ENCODE data around the gene SOX6. TPM values are rescaled to one million over a fixed set of nuclear protein-coding genes. Genes with fewer than 3 reads are reported as not detected.

SOX6 gene
- total RNA-seq, 1 donor from 2014 or later, result 34.6 TPM

DNA sequence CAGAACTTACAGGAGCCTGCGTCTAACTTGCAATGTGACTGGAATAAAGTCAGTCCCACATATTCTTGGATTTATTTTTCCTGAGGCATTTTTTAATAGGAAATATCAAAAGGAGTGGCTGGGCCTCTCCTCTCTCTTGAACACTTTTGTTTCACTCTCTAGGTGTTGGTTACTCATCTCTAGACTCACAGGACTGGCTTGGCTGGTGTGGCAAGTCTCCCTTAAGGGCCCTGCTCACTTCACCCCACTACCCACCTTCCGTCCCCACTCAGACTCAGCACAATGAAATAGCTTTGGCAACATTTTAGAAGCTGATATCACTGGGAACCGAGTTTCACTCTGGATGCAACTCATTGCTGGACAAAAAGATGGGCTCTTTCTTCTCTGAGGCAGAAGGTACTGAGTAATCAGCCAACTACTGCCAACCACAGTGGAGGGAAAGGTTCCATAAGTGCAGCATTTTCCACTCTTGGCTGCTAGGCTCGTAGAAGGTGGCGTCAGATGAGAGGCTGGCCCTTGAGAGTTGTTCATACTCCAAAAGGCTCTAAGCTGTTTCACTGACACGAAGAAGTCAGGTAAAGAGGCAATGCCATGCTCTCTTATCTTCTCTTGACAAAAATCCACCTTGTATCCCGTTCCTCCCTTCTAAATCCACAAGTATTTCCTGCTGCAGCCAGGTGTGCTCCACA lies 390.6 kb downstream of the SOX6 start:
- no peak for DNase-seq (ENCODE audit: low spot score)
- intact Hi-C loops (cut with DNase I), result loop anchor here (10.0 kb wide), 1 partner anchor 141 kb away; no protein-coding TSS in a partner anchor

DNA sequence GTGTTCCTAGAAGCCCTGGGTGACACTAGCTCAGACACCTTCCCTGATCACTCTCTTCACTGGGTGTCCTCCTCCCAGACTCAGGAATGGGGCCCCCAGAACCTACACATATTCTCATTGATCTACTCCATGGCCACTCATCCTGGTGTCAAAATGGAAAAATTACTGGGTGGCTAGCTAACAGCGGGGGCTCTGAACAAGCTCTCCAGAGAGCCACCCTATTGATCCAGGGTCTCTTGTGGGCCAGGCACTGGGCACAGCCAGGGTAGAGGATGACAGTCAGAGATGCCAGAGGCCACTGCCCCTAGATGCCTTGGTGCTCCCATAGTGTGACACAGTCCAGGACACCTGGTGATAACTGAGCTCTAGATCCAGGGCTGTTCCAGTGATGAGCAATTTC lies 393.1 kb downstream of the SOX6 start:
- no peak for DNase-seq (ENCODE audit: low spot score)
- intact Hi-C loops (cut with DNase I), result loop anchor here (10.0 kb wide), 1 partner anchor 138 kb away; no protein-coding TSS in a partner anchor

DNA sequence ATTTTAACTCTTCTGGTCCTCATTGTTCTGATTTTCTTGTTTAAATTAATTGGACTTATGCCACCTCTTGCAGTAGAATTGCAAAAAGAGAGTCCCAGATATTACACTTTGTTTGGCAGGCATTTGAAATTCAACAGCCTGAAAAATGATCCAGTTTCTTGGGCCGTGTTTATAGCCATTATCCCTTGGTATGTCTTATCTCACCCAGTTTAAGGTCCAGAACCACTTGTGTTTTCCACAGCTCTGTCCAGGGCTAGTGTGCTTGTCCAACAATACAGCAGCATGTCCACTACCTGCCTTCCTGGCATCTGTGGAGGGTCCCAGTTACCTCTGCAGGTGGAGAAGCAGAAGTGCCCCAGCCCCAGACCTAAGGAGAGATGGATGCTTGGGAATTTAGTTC lies 397.4 kb downstream of the SOX6 start:
- DNase-seq (ENCODE audit: low spot score), result no peak
- intact Hi-C loops (cut with DNase I), result loop anchor here (10.0 kb wide), 1 partner anchor 314 kb away; no protein-coding TSS in a partner anchor

DNA sequence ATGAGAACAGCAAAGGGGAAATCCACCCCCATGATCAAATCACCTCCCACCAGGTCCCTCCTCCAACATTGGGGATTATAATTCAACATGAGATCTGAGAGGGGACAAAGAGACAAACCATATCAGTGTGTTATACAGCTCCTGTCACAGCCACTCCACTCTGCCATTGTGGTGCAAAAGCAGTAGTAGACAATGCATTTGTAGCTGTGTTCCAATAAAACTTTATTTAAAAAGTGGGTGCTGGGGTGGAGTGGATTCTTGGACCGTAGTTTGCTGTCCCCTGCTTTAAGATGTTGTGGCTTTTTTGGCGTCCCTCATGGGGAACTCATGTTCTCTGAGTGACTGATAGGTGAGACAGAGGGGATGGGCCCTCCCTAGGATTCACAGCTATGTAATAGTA lies 399.1 kb downstream of the SOX6 start:
- intact Hi-C loops (cut with DNase I), result loop anchor here (10.0 kb wide), 1 partner anchor 312 kb away; no protein-coding TSS in a partner anchor
- DNase-seq (ENCODE audit: low spot score), result no peak

DNA sequence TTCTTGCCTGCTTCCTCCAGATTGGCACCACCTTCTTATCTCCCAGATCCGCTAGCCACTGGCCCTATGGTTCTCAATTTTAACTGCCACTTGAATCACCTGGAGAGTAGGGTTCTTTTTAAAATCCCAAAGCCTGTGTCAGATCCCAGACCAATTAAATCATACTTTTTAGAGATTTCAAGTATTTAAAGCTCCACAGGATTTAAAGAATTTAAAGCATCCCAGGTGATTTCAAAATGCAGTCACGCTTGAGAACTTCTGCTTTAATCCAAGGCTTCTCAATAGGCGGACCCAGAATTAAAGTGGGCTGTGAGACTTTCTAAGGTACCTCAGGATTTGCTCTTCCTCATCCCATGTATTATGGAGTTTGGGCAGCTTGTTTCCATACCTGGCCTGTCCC lies 400.0 kb downstream of the SOX6 start:
- intact Hi-C loops (cut with DNase I), result loop anchor here (10.0 kb wide), 1 partner anchor 312 kb away; no protein-coding TSS in a partner anchor
- no peak for DNase-seq (ENCODE audit: low spot score)

DNA sequence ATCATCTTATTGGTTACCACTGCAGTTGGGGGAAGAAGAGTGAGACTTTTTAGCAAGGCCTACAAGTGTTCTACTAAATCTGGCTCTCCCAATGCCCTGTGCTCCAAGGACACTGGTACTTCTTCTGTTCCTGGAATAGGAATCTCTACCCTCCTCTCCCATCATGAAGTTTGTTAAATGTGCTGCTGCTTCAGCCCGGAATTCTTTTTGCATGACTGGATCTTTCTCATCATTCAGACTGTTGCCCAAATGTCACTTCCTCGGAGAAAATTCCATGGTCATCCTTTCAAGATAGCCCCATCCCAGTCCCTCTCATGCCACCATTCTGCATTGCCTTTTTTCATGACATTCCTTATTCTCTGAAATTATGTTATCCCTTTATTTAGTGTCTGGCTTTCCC lies 400.8 kb downstream of the SOX6 start:
- DNase-seq (ENCODE audit: low spot score), result no peak
- intact Hi-C loops (cut with DNase I), result loop anchor here (10.0 kb wide), 1 partner anchor 311 kb away; no protein-coding TSS in a partner anchor

DNA sequence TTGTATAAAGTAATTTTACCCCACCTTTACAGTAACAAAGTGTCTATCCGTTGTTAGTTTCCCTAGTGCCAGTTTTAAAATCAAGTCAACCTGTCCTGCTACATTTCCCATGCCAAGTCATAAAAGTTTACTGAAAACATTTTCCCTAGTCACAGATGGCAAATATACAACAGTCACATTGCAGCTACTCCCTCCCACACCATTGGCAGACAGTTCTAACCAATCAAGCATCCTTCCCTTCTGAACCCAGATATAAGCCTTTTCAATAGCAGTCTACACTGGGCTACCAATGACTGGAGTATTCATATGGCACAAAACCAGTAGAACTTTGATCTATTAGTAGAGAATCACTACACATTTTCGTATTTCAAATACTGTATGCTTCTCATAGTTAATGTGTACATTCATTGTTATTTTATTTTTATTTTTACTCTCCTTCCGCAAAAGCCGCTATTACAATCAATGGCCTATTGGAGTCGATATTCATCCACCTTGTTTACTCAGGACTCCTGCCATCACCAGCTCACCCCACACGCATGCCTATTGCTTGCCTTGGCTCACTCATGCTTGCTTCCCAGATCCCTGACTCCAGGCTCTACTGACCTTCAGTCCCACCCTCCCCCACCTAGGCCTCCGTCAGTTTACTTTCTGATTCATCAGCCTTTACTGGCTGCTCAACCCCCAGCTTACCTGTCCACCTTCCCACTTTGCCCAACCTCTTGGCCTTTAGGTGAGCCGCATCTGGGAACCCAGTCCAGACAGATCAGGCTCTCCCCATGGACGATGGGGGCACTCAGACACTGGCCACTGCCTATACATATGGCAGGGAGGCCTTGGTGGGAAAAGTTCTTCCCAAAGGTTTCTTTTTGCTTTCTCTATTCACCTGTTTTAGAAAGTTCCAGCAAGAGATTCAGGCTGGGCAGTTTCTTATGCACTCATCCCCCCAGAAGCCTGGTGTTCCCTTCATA lies 408.4 kb downstream of the SOX6 start:
- DNase-seq (ENCODE audit: low spot score), result no peak
- intact Hi-C loops (cut with DNase I), result no loop called here

DNA sequence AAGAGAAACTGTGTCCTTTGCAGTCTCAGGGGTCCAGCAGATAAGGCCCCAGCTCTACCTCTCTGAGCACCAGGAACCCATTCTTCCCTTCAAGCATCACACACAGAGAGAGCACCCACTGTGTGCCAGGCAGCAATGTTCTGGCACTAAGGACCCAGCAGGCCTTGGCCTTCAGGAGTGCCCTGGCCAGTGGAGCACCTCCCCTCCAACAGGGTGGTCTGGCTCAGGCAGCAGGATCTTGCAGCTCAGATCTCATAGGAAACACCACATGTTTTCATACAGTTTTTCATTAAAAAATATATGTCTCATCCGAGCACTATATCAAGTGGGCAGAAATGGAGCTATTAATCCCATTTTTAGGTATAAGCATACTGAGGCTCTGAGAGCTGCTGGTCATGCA lies 410.6 kb downstream of the SOX6 start:
- intact Hi-C loops (cut with DNase I), result no loop called here
- DNase-seq (ENCODE audit: low spot score), result no peak

DNA sequence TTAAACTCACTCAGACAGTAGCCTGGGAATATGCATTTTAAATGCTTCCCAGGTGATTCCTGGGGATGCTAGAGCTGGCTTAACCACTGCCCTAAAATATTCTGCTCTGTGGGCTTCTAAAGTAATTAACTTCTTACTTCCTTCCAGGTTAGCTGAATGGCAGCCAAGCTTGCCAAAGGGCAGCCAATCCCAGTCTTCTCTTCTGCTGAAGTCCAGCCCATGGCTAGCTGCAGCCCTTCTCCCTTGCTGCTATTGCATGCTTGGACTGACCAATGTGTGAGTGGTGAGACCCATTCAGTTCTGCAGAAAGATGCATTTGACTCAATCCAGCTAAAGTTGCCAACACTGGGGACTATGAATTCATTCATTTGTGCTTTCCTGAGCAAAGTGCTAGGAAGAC lies 411.9 kb downstream of the SOX6 start:
- intact Hi-C loops (cut with DNase I), result no loop called here
- no peak for DNase-seq (ENCODE audit: low spot score)

DNA sequence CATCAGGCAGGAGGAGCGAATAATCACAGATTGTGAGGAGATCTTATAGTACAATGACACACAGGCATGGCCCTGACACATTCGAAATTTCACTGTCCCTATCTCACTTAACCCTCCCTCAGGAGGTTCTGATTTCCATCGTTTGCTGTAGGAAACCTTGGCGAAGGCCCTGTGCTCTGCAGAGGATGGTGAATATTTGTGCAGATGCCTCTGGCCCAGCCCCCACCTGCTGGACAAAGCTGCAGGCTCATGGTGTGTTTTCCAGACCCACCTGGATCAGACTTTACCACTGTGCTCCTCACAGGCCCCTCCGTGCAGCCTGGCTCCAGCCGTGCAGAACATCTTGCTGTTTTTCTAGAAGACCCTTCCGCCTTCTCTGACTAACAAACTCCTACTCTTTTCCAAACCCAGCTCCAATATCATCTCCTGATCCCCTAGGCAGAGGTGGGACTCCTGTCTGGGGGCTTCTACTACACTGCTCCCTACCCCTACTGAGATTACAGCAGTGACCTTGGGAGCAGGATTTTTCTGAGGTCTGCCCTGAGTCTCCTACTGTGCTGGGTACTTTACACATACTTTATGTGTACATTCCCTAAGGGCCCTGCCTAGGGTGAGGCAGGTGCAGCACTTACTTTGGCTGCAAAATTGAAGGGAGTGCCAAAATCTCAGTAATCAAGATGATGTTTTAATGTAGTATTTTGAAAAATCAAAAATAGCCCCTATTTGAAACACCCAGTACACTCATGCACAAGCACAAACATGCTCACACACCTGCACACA lies 412.7 kb downstream of the SOX6 start:
- intact Hi-C loops (cut with DNase I), result no loop called here
- no peak for DNase-seq (ENCODE audit: low spot score)

DNA sequence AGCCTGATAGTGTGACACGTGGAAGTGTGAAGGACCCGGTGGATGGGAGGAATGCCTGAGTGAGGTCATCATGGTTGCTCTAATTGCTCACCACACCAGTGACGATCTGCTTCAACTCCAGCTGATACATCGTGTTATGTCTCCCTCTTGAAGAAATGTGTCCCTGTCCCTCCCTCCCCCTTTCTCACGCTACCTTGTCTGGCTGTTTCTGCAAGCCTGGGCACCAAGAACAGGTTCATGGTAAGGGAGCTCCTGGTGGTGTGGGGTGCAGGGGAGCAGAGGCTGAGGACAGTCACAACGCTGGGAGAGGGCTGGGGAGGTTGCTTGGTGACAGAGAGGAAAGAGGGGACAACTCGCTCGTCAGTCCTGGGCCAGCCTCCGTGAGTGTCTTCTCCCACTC lies 413.4 kb downstream of the SOX6 start:
- intact Hi-C loops (cut with DNase I), result no loop called here
- no peak for DNase-seq (ENCODE audit: low spot score)

DNA sequence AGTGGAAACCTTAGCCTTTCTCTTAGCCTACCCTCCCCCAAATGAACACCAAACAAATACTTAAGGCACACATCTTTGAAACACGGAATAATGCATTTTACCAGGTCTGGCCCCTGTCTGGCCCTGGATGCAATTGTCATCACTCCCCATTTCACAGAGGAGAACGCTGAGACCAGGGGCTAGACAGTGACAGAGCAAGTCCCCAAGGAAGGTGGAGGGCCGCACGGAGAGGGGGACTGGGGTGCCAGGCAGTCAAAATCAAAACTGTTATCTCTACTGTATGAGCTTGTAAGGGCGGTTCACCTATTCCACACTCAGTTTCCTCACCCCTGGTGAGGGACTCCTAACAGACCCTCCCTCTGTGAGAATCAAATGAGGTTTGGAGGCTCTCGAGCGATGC lies 414.2 kb downstream of the SOX6 start:
- no peak for DNase-seq (ENCODE audit: low spot score)
- intact Hi-C loops (cut with DNase I), result no loop called here

DNA sequence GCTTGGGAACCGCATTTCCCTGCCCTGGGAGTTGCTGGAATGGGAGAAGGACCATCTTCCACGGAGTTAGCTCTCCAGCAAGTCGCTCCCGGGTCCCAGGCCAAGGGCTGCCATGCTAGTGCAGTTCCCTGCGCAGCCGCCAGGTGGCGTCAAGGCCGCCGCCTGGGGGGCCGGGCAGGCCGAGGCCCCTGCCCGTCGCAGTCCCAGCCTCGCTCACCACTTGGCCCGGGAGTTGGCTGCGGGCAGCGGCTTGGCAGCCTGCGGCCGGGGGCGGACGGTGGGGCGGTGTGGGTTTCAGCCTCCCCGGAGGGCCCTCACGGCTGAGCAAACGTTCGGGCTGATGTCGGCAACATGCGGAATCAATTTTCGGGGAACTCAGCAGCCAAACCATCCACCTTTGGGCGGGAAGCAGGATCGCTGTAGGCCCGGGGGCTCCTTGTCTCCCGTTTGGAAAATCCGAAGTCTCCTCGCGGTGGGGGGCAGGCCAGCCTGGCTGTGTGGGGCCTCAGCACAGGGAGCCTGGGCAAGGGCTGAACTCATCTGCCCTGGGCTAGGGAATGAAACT lies 415.1 kb downstream of the SOX6 start:
- intact Hi-C loops (cut with DNase I), result no loop called here
- peak; percentile 80 for DNase-seq (ENCODE audit: low spot score)

DNA sequence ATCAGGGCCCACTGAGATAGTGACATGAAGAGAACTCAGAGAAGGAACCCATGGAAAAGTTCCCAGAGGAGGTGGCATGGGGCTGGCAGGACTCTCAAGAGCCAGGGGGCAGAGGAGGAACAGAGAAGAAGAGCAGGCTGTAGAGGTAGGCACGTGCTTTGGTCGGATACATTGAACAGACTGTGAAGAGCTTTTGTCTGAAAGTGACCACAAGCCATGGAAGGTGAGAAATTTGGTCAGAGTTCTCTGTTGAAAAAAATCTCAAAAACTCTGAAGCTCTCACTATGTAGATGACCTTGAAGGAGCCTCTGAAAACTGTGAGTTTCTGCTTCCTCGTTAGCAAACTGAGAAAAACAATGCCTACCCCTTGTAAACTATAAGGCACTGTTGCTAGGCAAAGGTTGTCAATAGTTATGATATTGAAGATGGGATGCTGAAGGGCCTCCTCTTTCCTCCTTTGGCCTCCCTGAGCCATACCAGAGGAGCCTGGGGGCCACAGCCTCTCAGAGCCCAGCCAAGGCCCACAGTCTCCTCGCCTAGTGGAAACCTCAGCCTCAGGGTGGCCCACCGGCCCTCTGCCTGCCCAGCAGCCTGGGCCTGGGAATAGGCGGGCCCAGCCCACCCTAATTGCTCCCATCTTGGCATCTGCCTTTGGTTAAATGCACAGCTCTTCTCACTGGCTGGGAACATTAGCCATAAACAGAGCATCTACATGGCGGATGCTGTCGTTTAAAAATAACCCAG lies 415.7 kb downstream of the SOX6 start:
- intact Hi-C loops (cut with DNase I), result no loop called here

DNA sequence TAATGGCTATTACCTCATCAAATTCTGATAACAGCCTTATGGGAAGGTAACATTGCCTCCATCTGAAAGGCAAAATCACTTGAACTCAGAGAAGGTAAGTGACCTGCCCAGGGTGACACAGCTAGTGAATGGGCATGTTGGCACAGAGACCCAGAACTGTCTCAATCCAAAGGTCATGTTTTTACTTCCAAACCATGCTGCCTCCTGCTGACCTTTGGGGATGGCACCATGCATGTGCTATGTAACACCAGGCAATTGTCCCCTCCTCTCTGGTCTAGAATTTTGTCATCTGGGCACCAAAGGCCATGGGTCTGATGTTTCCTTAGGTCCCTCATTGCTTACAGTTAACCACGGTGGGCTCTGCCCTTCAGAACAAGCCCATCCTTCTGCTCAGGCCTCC lies 417.4 kb downstream of the SOX6 start:
- no peak for DNase-seq (ENCODE audit: low spot score)
- intact Hi-C loops (cut with DNase I), result no loop called here

More for the DNA sequence above, 415.7 kb downstream of the SOX6 start:
- DNase-seq (ENCODE audit: low spot score), result no peak

DNA sequence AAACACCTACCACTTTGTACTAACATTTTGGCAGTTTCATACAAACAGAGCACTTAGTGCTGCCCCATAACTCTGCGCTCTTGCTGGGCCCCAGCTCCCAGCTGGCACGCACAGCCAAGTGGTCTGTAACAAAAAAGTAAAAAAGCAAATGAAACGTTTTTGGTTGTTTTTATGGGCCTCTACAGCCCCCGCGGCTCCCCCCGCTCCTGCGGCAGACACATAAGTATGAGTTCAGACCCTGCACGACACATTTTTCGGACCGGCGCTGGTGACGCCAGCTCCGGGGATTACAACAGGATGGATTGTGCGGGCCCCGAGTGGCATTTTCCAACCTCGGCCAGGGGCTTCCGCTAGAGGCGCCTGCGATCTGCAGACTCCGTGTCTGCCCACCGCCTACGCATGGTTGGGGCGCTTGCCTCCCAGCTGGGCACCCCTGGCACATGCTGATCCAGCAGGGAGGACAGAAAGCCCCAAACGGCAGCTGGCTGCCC lies 418.2 kb downstream of the SOX6 start:
- DNase-seq (ENCODE audit: low spot score), result no peak
- intact Hi-C loops (cut with DNase I), result no loop called here

DNA sequence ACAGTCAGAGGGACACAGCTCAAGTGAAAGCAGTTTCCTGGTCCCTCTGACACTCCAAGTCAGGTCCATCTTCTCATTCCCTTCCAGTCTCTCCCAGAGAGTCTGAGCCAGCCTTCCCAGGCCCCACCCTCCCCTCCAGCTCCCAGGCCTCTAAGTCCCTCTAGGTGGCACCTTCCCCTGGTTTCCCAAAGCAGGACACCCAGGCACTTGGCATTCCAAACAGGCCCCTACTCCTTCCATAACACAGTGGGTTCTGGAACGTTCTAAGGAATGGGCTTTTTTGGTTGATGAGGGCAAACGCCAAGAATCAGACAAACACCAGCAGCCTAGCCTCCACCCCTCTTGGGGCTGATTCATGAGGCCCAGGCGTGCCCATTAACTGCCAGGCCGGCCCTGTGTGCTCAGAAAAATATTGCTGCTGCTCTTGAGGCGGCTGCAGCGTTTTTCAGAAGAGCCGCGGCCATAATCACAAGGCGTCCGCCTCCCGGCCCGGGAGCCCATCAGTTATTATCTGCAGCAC lies 418.7 kb downstream of the SOX6 start:
- DNase-seq (ENCODE audit: low spot score), result no peak
- intact Hi-C loops (cut with DNase I), result no loop called here

DNA sequence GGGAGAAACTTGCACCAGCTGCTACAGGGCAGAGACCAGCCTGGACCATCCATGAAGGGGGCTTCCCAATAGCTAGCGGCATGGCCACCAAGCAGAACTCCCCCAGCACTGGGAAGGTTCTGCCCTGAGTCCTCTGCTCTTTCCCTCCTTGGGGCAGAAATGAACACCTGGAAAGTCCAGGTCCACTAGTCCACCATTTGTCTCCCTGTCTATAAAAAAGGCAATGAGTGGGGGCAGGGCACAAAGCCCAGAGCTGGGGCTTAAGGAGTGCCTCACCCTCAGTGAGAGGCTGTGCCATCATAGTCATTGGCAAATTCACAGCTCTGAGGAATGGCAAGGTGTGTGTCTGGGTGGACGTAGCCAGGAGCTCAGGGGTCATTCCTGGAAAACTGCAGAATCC lies 420.3 kb downstream of the SOX6 start:
- intact Hi-C loops (cut with DNase I), result no loop called here
- DNase-seq (ENCODE audit: low spot score), result no peak
